ENCODE measurements around the gene FRAS1. TPM values are rescaled to one million over a fixed set of nuclear protein-coding genes. Genes with fewer than 3 reads are reported as not detected.

Gene FRAS1
- polyA plus RNA-seq, 2 of the 4 experiments (the other 2 are of a cell fraction): 2.3 to 5.8 TPM

DNA sequence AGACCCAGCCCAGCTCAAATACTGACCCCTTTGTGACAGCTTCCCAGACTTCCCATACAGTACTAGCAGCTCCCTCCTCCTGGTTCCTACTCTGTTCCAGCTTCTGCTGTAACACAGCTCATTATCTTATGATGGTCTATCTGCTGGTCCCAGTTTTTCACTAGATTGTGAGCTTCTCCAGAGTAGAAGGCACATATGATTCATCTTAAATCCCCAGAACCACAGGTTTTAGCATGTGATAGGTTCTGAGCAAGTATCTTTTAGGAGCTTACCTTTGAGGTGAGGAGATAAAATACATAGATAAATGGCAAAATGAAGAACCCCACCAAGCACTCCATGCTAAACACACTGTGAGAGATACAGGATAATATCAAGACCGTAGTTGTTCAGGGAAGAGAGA is 466.9 kb downstream of the FRAS1 start:
- no peak overlapping the region for H3K4me3 ChIP-seq
- ATAC-seq (no peak), FAIRE-seq (no peak), DNase-seq (ENCODE audit: low read depth in 1 of 2, low spot score in 1 of 2) (no peak)
- WGBS (ENCODE audit: missing lambda C conversion rate): 16% methylated on average over 1 of the region's 1 CpG
- H3K27ac ChIP-seq: no peak overlapping the region
- POLR2A ChIA-PET: no interaction called here
- CTCF ChIA-PET: interaction anchor here (1.1 kb wide), 1 partner anchor 464 kb away, joined by 3 read pairs; no protein-coding TSS in a partner anchor
- peaks cover 10% of the 10 kb centered on the region for H3K4me1 ChIP-seq
- no peak for TF ChIP-seq HOXA7 (CRISPR knock-in tag; IDR thresholded peaks at IDR 0.05)
- no peak for TF ChIP-seq FOSL2 (IDR thresholded peaks at IDR 0.05)
- no peak for TF ChIP-seq FOSL2 (CRISPR knock-in tag; IDR thresholded peaks at IDR 0.05)
- TF ChIP-seq MAZ (IDR thresholded peaks at IDR 0.05; ENCODE audit: borderline replicate concordance, low read depth, low read length): no peak
- H3K4me2 ChIP-seq: no peak overlapping the region
- H3K9me3 ChIP-seq: no peaks in the 10 kb centered on the region

DNA sequence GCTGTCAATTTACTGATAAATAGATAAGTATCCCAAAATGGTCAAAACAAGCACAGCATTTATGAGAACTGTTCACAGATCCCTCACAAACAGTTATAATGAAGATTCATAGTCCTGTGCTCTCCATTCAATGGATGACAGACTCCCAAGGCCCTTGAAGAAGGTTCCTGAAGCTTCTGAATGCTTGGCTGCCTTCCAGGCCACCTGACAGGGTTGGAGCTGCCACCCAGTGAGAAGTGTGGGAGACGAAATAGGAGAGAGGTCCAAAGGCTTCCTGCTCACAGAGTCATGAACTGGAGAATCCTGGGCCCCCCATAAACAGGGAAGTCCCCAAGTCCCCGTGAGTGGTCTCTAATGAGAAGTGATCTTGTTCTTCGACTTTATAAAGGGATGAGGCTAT is 468.4 kb downstream of the FRAS1 start:
- H3K4me1 ChIP-seq: peaks cover 22% of the 10 kb centered on the region
- CTCF ChIA-PET: interaction anchor here (1.2 kb wide), 1 partner anchor 466 kb away, joined by 3 read pairs; no protein-coding TSS in a partner anchor

DNA sequence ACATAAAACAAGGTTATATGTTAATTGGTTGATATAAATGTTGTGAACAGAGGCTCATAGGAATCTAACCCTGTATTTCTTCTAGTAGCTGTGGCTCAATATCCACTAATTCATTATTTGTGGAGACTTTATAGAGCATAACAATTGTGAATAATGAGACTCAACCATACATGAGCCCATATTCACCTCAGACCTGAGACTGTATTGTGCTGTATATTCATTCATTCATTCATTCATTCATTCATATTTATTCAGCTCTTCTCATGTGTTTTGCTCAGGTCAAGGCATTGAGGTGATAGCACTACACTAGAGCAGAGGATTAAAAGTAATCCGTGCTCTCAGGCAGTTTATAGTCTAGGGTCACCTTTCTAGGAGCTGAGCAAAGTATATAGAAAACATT is 470.0 kb downstream of the FRAS1 start:
- ATAC-seq: no peak
- DNase-seq (ENCODE audit: low read depth in 1 of 2, low spot score in 1 of 2): no peak
- ChIA-PET POLR2A (no interaction called here), CTCF (interaction anchor here (0.6 kb wide), 1 partner anchor 467 kb away, joined by 4 read pairs; no protein-coding TSS in a partner anchor)
- no peak overlapping the region for H3K27ac ChIP-seq
- WGBS (ENCODE audit: missing lambda C conversion rate): 96% methylated on average over 1 of the region's 1 CpG
- H3K4me3 ChIP-seq: no peak overlapping the region
- peaks cover 5% of the 10 kb centered on the region; the same call in 2 of the 3 replicates for H3K9me3 ChIP-seq
- peaks cover 22% of the 10 kb centered on the region for H3K4me1 ChIP-seq
- TF ChIP-seq CBX8 (IDR thresholded peaks at IDR 0.05): no peak
- no peak for TF ChIP-seq HOXA7 (CRISPR knock-in tag; IDR thresholded peaks at IDR 0.05)
- TF ChIP-seq, protein P1, sequence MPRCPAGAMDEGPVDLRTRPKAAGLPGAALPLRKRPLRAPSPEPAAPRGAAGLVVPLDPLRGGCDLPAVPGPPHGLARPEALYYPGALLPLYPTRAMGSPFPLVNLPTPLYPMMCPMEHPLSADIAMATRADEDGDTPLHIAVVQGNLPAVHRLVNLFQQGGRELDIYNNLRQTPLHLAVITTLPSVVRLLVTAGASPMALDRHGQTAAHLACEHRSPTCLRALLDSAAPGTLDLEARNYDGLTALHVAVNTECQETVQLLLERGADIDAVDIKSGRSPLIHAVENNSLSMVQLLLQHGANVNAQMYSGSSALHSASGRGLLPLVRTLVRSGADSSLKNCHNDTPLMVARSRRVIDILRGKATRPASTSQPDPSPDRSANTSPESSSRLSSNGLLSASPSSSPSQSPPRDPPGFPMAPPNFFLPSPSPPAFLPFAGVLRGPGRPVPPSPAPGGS (IDR thresholded peaks at IDR 0.05): no peak
- TF ChIP-seq HOXB13 (CRISPR knock-in tag; IDR thresholded peaks at IDR 0.05; ENCODE audit: low read depth): no peak
- TF ChIP-seq RFX5 (IDR thresholded peaks at IDR 0.05): no peak
- no peak for TF ChIP-seq PHF8 (IDR thresholded peaks at IDR 0.05; ENCODE audit: borderline replicate concordance, low read depth)
- TF ChIP-seq MAFK (IDR thresholded peaks at IDR 0.05; ENCODE audit: partially characterized antibody): no peak
- no peak for TF ChIP-seq SREBF2 (IDR thresholded peaks at IDR 0.05)
- H3K4me2 ChIP-seq: no peak overlapping the region
- no peak for FAIRE-seq

More for the DNA sequence above, 468.4 kb downstream of the FRAS1 start:
- Histone ChIP-seq H3K4me3 (no peak overlapping the region), H3K4me2 (no peak overlapping the region), H3K27ac (no peak overlapping the region), H3K9me3 (peaks cover 4% of the 10 kb centered on the region; the same call in 2 of the 3 replicates)
- 47% methylated on average over 3 of the region's 3 CpGs for WGBS (ENCODE audit: missing lambda C conversion rate)
- FAIRE-seq (no peak), ATAC-seq (no peak), DNase-seq (ENCODE audit: low read depth in 1 of 2, low spot score in 1 of 2) (no peak)
- TF ChIP-seq, protein P2, sequence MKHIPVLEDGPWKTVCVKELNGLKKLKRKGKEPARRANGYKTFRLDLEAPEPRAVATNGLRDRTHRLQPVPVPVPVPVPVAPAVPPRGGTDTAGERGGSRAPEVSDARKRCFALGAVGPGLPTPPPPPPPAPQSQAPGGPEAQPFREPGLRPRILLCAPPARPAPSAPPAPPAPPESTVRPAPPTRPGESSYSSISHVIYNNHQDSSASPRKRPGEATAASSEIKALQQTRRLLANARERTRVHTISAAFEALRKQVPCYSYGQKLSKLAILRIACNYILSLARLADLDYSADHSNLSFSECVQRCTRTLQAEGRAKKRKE (CRISPR knock-in tag; IDR thresholded peaks at IDR 0.05; ENCODE audit: low read depth): no peak
- TF ChIP-seq FOSL2 (IDR thresholded peaks at IDR 0.05): no peak
- no peak for TF ChIP-seq FOSL2 (CRISPR knock-in tag; IDR thresholded peaks at IDR 0.05)
- no peak for TF ChIP-seq MAFK (IDR thresholded peaks at IDR 0.05; ENCODE audit: partially characterized antibody)
- TF ChIP-seq KDM1A (IDR thresholded peaks at IDR 0.05; ENCODE audit: low read depth): no peak
- POLR2A ChIA-PET: no interaction called here

DNA sequence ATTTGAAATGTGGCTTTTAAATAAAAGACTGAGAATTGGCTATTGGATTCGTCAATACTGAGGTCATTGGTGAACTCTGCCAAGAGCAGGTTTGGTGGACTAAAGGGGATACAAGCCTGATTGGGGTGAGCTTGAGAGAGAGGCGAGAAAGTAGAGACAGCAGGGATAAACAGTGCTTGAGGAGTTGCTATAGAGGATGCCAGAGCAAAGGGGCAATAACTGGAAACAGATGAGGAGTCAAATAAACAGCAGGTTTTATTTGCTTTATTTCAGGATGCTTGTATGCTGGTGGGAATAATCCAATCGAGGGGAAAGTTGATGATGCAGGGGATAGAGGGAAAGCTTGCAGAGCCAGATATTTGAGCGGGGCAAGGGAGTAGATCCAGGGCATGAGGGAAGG is 470.4 kb downstream of the FRAS1 start:
- FAIRE-seq (no peak), ATAC-seq (no peak), DNase-seq (ENCODE audit: low read depth in 1 of 2, low spot score in 1 of 2) (no peak)
- POLR2A ChIA-PET: no interaction called here
- no peak overlapping the region for H3K4me2 ChIP-seq
- H3K4me1 ChIP-seq: peaks cover 22% of the 10 kb centered on the region
- H3K4me3 ChIP-seq: no peak overlapping the region
- WGBS (ENCODE audit: missing lambda C conversion rate): 72% methylated on average over 4 of the region's 4 CpGs
- peaks cover 5% of the 10 kb centered on the region; the same call in 2 of the 3 replicates for H3K9me3 ChIP-seq
- H3K27ac ChIP-seq: no peak overlapping the region
- CTCF ChIA-PET: interaction anchor here (0.6 kb wide), 1 partner anchor 467 kb away, joined by 4 read pairs; no protein-coding TSS in a partner anchor
- TF ChIP-seq RAD21 (conservative IDR thresholded peaks at IDR 0.05 in 1 of 2, IDR thresholded peaks at IDR 0.05 in 1 of 2) (no peak), FOXS1 (CRISPR knock-in tag; IDR thresholded peaks at IDR 0.05) (no peak), JUN (IDR thresholded peaks at IDR 0.05) (no peak), GATA3 (IDR thresholded peaks at IDR 0.05; ENCODE audit: borderline replicate concordance) (no peak), RCOR1 (IDR thresholded peaks at IDR 0.05; ENCODE audit: low read depth, low read length) (no peak), CBX8 (IDR thresholded peaks at IDR 0.05) (no peak), ZC3H11A (IDR thresholded peaks at IDR 0.05) (no peak), TP53 (CRISPR knock-in tag; IDR thresholded peaks at IDR 0.05) (no peak), EHMT2 (IDR thresholded peaks at IDR 0.05; ENCODE audit: low read depth) (no peak), ZSCAN20 (CRISPR knock-in tag; IDR thresholded peaks at IDR 0.05) (no peak), MYC (IDR thresholded peaks at IDR 0.05; ENCODE audit: borderline replicate concordance, low read length) (no peak), BHLHE40 (IDR thresholded peaks at IDR 0.05; ENCODE audit: low read depth, low read length) (no peak), CEBPB (IDR thresholded peaks at IDR 0.05) (no peak)
- TF ChIP-seq, protein P3, sequence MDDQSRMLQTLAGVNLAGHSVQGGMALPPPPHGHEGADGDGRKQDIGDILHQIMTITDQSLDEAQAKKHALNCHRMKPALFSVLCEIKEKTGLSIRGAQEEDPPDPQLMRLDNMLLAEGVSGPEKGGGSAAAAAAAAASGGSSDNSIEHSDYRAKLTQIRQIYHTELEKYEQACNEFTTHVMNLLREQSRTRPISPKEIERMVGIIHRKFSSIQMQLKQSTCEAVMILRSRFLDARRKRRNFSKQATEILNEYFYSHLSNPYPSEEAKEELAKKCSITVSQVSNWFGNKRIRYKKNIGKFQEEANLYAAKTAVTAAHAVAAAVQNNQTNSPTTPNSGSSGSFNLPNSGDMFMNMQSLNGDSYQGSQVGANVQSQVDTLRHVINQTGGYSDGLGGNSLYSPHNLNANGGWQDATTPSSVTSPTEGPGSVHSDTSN (IDR thresholded peaks at IDR 0.05): no peak
- TF ChIP-seq, protein P4, sequence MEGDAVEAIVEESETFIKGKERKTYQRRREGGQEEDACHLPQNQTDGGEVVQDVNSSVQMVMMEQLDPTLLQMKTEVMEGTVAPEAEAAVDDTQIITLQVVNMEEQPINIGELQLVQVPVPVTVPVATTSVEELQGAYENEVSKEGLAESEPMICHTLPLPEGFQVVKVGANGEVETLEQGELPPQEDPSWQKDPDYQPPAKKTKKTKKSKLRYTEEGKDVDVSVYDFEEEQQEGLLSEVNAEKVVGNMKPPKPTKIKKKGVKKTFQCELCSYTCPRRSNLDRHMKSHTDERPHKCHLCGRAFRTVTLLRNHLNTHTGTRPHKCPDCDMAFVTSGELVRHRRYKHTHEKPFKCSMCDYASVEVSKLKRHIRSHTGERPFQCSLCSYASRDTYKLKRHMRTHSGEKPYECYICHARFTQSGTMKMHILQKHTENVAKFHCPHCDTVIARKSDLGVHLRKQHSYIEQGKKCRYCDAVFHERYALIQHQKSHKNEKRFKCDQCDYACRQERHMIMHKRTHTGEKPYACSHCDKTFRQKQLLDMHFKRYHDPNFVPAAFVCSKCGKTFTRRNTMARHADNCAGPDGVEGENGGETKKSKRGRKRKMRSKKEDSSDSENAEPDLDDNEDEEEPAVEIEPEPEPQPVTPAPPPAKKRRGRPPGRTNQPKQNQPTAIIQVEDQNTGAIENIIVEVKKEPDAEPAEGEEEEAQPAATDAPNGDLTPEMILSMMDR (IDR thresholded peaks at IDR 0.05): no peak
- TF ChIP-seq, protein P5, sequence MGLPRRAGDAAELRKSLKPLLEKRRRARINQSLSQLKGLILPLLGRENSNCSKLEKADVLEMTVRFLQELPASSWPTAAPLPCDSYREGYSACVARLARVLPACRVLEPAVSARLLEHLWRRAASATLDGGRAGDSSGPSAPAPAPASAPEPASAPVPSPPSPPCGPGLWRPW (IDR thresholded peaks at IDR 0.05): no peak
